HG02852 (cell line): ENCODE measurements around the gene ANKH.
A peak's percentile ranks its signal among the peaks of the same experiment; 100 is the strongest.
"Not testable (repeated sequence)": the region's sequence is repeated elsewhere in the genome, so short reads cannot be mapped to it uniquely, and the experiment has no call there.

ENCODE experiments used
- ATAC-seq: cut with Tn5 transposase; IDR thresholded peaks from one replicate; pipeline ENCODE4 v1.9.1; 2021; ENCODE audit warnings: mild to moderate bottlenecking, moderate library complexity; ENCODE audit not compliant: unreplicated experiment

ANKH gene

GRCh38 chr5:14797385-14797784 lies 74.2 kb downstream of the ANKH start:
- ATAC-seq = not testable (repeated sequence)

- no peak for ATAC-seq
These were observed 76.9 kb downstream of the ANKH start for GRCh38 chr5:14794583-14795230.

DNA sequence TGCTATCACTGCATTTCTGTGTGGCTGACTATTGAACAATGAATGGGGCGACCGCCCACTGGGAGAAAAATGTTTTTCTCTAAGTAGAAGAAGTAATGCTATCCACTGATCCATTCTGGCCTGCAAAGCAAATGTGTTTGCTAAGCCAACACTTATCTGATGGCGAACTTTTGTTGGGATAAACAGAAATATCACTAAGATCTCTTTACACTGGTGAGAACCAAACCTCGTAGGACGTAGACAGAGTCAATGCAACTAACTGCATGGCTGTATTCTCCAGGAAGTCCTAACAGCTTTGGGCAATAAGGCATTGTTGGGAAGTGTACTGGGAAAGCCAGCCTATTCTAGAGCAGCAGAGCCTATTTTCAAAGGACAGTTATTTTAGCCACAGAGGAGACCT lies 77.7 kb downstream of the ANKH start:
- ATAC-seq = no peak

DNA sequence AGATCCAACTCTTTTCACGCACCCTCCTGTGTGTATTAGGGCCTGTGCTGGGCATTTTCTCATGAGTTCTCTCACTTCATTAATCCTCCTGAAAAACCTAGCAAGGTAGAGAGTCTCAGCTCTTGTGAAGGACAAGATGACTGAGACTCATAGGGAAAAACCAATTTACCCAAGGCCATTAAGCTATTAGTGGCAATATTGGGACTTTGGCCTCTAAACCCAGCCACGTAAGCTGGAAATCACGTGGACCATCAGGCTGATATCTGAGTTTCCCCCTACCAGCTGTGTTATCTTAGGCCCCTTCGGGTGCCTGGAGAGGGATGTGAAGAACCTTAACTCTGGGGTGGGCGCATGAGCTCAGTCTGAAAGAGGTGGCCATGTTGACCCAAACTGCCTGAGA lies 80.7 kb downstream of the ANKH start:
- no peak for ATAC-seq

DNA sequence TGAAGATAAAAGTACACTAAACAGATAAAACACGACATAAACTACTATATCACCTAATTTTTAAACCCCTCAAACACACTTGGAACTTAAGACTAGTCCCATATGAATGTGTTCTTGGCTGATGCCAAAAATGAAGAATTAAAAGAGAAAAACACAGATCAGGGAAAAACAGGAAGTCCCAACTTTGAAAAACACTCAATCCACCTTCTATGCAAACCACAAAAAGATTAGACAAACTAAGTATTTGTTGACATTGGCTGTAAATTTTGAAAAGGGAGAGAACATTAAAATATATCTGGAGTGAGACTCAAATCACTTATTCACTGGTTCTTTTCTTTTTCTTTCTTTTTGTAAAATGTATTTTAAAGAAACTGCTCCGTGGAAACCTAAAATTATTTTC lies 81.4 kb downstream of the ANKH start:
- ATAC-seq = no peak

GRCh38 chr5:14787801-14788579 lies 83.6 kb downstream of the ANKH start:
- ATAC-seq = no peak

GRCh38 chr5:14783691-14784090 lies 87.9 kb downstream of the ANKH start:
- peak; percentile 59 for ATAC-seq

GRCh38 chr5:14782591-14782990 lies 89.0 kb downstream of the ANKH start:
- no peak for ATAC-seq

- peak; percentile 88 for ATAC-seq
These were observed 90.5 kb downstream of the ANKH start for GRCh38 chr5:14781106-14781505.

GRCh38 chr5:14779975-14780374 lies 91.6 kb downstream of the ANKH start:
- no peak for ATAC-seq

- ATAC-seq = no peak
These were observed 92.8 kb downstream of the ANKH start for GRCh38 chr5:14778792-14779070.

GRCh38 chr5:14777932-14778791 lies 93.4 kb downstream of the ANKH start:
- no peak for ATAC-seq

DNA sequence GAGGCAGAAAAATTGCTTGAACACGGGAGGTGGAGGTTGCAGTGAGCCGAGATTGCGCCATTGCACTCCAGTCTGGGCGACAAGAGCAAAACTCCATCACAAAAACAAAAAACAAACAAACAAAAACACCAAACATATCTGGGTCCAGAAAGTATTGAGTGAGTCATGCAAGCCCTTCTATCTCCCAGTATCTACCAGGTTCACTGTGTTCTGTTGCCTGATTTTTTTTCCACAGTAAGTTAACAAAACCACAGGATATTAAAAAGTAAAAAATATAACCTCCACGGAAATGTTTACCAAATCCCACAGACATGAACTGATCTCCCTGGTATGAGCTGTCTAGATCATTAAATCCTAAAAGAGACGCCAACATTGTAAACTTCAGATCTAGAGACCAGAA lies 94.4 kb downstream of the ANKH start:
- no peak for ATAC-seq

DNA sequence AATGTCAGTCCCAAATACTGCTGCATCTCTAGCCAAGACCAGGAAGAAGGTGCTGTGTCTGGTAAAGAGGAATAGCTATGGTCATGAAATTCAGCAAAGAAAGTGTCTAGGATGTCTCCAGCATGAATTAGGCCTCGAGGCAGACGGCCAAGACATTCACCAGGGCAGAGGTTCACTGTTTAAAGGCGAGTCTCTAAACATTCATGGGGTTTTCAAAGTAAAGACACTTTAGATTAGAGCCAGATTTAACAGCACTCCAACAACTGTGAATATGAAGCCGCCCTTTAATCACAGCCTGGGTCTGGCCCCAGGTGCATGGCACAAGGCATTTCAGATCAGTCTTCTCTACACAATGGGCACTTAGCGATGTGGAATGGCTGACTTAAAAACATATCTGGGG lies 95.0 kb downstream of the ANKH start:
- ATAC-seq = no peak

DNA sequence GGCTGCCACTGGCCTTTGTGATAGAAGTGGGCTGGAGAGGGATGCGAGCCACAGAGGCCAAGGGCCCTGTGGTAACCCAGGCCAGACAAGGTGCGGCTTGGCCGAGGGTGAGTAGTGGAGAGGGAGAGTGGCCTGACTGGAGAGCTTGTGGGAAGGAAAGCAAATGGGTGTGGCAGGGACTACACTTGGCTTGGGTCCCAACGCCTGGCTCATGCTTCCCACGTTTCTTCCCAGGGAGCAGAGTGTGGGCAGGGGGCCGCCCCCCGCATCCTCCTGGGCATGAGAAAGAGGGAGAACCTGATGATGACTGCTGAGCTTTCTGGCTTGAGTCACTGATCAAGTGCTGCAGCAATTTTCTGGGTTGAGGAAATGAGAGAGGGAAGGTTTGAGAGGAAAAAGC lies 95.7 kb downstream of the ANKH start:
- no peak for ATAC-seq

- ATAC-seq = no peak
These were observed 98.0 kb downstream of the ANKH start for GRCh38 chr5:14773588-14773987.

GRCh38 chr5:14771972-14772371 lies 99.6 kb downstream of the ANKH start:
- no peak for ATAC-seq

- no peak for ATAC-seq
These were observed 100.4 kb downstream of the ANKH start for GRCh38 chr5:14771189-14771588.

- ATAC-seq = no peak
These were observed 102.8 kb downstream of the ANKH start for GRCh38 chr5:14768508-14769365.

DNA sequence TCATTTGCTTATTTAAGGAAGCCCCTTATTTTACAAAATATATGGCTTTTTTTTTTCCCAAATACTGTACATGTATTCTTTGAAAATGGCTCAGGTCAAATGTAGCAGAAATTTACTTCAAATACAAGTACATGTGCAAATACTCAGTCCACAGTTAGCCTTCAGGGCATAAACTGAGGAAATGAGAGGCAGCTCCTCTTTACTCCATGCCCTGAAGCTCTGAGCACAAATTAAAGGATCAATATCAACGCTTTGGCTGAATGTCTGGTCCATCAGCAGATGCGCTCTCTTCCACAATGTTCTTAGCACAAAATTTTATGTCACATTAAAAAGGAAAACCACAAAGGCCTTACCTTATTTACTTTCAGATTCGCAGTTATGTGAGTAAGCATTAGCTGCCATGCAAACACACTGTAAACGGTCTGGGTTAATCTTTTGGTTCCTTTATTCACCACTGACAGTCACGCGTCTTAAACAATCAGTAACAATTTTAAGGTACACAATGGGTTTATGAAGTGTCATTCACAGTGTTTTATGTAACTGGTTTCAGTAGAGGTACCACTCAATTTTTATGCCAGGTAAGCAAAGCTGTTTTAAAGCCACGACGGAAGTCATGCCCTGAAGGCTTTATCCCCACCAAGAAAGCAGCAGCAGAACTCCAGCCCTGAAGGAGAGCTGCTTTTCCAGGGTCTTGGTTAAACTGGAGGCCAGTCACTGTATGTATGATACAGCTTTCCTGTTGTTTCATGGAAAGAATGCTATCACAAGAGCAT lies 103.7 kb downstream of the ANKH start:
- ATAC-seq = peak; percentile 71
